Activated CD4-positive, alpha-beta memory T cell treated with anti-CD3 and anti-CD28 coated beads, Interleukin-2, amount 10 ng/mL, durations not matched to agents 7 days and 5 days (primary cell): Measurements from ENCODE around the gene SOX6. TPM values are rescaled to one million over a fixed set of nuclear protein-coding genes. Genes with fewer than 3 reads are reported as not detected.
"Not testable (repeated sequence)": the region's sequence is repeated elsewhere in the genome, so short reads cannot be mapped to it uniquely, and the experiment has no call there.

Experiments used
- CTCF ChIA-PET: fragments of 350-600 bp; sonication (Branson Sonifier 250); formaldehyde crosslinking; loops from one replicate; lab custom pipeline; 2021; ENCODE audit warnings: antibody characterized with exemption, inconsistent platforms; lab: Charles Lee
- POLR2A ChIA-PET: fragments of 350-600 bp; sonication (Branson Sonifier 250); formaldehyde crosslinking; loops from one replicate; lab custom pipeline; 2021; ENCODE audit warnings: antibody characterized with exemption; lab: Charles Lee
- DNase-seq: peaks from one replicate; pipeline ENCODE4 v3.0.0-alpha.2; 2020
- H3K27ac Mint-ChIP-seq: one replicate; pipeline ENCODE4 v1.8.0; 2021; ENCODE audit warnings: mild to moderate bottlenecking, mixed read lengths
- H3K27me3 Mint-ChIP-seq: one replicate; pipeline ENCODE4 v1.8.0; 2021; ENCODE audit warnings: mixed read lengths
- H3K36me3 Mint-ChIP-seq: one replicate; pipeline ENCODE4 v1.8.0; 2021; ENCODE audit warnings: low read depth, mixed read lengths
- H3K4me1 Mint-ChIP-seq: one replicate; pipeline ENCODE4 v1.8.0; 2021; ENCODE audit warnings: mixed read lengths
- H3K4me3 Mint-ChIP-seq: one replicate; pipeline ENCODE4 v1.8.0; 2021; ENCODE audit warnings: mild to moderate bottlenecking, mixed read lengths
- H3K9me3 Mint-ChIP-seq: one replicate; pipeline ENCODE4 v1.8.0; 2021; ENCODE audit warnings: mixed read lengths
- total RNA-seq, 2 experiments: library from RNA; stranded (reverse); gene quantifications; one replicate each; pipeline ENCODE4 v1.2.3, GENCODE V29; 2021

SOX6 gene
- total RNA-seq, 2 experiments from 2014 or later = not detected

DNA sequence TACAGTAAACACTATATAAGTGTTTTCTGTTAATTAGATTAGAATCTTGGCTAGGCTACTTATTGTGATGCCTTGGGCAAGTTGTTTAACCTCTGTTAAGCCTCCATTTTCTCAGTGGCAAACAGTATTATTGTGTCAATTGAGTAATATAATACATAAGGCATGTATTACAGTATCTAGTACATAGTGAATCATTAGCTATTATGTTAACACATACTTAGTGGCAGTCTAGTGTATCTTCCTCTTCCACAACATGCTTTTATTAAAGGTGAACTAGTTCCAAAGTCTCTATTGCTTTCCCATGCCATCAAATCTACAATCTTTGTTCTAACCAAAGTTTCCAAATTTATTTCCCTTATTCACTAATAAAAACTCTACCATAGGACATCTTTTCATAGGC, 200.9 kb downstream of the SOX6 start:
- no peaks in the 10 kb centered on the region for H3K9me3 Mint-ChIP-seq
- H3K4me1 Mint-ChIP-seq = no peaks in the 10 kb centered on the region
- H3K36me3 Mint-ChIP-seq = no peaks in the 10 kb centered on the region
- POLR2A ChIA-PET = no interaction called here
- H3K27me3 Mint-ChIP-seq = no peaks in the 10 kb centered on the region
- no peak overlapping the region for H3K4me3 Mint-ChIP-seq
- CTCF ChIA-PET = no interaction called here
- H3K27ac Mint-ChIP-seq = no peak overlapping the region
- no peak for DNase-seq

- Mint-ChIP-seq H3K9me3 (no peaks in the 10 kb centered on the region), H3K36me3 (no peaks in the 10 kb centered on the region), H3K27me3 (no peaks in the 10 kb centered on the region), H3K4me1 (no peaks in the 10 kb centered on the region), H3K27ac (no peak overlapping the region), H3K4me3 (no peak overlapping the region)
- DNase-seq = no peak
- POLR2A ChIA-PET = no interaction called here
- CTCF ChIA-PET = no interaction called here
Observed at GRCh38 chr11:16154715-16155396, 201.5 kb downstream of the SOX6 start.

- no peaks in the 10 kb centered on the region for H3K36me3 Mint-ChIP-seq
- no peaks in the 10 kb centered on the region for H3K9me3 Mint-ChIP-seq
- POLR2A ChIA-PET = no interaction called here
- no peak for DNase-seq
- no peak overlapping the region for H3K4me3 Mint-ChIP-seq
- H3K27ac Mint-ChIP-seq = no peak overlapping the region
- CTCF ChIA-PET = no interaction called here
- no peaks in the 10 kb centered on the region for H3K27me3 Mint-ChIP-seq
- H3K4me1 Mint-ChIP-seq = no peaks in the 10 kb centered on the region
Observed at GRCh38 chr11:16153951-16154350, 202.4 kb downstream of the SOX6 start.

DNA sequence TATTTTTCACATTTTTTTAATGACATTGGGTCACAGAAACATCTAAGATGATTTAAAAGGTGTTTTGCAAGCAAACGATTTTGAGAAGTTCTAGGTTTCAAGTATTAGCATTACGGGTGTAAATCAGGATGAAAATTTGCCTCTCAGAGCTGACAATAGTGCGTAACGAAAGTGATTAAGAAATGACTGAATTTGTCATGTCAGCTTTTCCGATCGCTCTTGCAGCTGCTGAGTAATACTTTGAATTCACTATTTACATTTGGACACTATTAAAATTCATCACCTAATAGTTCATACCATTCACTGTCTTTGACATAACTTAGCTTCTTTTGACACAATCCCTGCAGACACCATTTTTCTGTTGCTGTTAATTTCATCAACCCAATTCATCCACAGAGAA, 205.2 kb downstream of the SOX6 start:
- H3K27me3 Mint-ChIP-seq = no peaks in the 10 kb centered on the region
- no peaks in the 10 kb centered on the region for H3K9me3 Mint-ChIP-seq
- no peak overlapping the region for H3K4me3 Mint-ChIP-seq
- H3K27ac Mint-ChIP-seq = no peak overlapping the region
- no peak for DNase-seq
- ChIA-PET CTCF (no interaction called here), POLR2A (no interaction called here)
- no peaks in the 10 kb centered on the region for H3K4me1 Mint-ChIP-seq
- H3K36me3 Mint-ChIP-seq = no peaks in the 10 kb centered on the region

- Mint-ChIP-seq H3K4me1 (no peaks in the 10 kb centered on the region), H3K27me3 (no peaks in the 10 kb centered on the region), H3K36me3 (no peaks in the 10 kb centered on the region), H3K27ac (no peak overlapping the region), H3K9me3 (no peaks in the 10 kb centered on the region), H3K4me3 (no peak overlapping the region)
- ChIA-PET CTCF (no interaction called here), POLR2A (no interaction called here)
- DNase-seq = no peak
Observed at GRCh38 chr11:16149476-16149875, 206.9 kb downstream of the SOX6 start.

GRCh38 chr11:16148301-16148931, 207.9 kb downstream of the SOX6 start:
- Mint-ChIP-seq H3K4me3 (no peak overlapping the region), H3K9me3 (peaks cover 6% of the 10 kb centered on the region), H3K27ac (no peak overlapping the region), H3K36me3 (no peaks in the 10 kb centered on the region), H3K27me3 (no peaks in the 10 kb centered on the region), H3K4me1 (no peaks in the 10 kb centered on the region)
- DNase-seq = no peak
- CTCF ChIA-PET = no interaction called here
- POLR2A ChIA-PET = no interaction called here

- POLR2A ChIA-PET, DNase-seq, H3K27me3 Mint-ChIP-seq, CTCF ChIA-PET, H3K4me3 Mint-ChIP-seq, H3K36me3 Mint-ChIP-seq, H3K4me1 Mint-ChIP-seq, H3K9me3 Mint-ChIP-seq, H3K27ac Mint-ChIP-seq: not testable (repeated sequence)
Observed at GRCh38 chr11:16146980-16147379, 209.4 kb downstream of the SOX6 start.

GRCh38 chr11:16141614-16142013, 214.7 kb downstream of the SOX6 start:
- DNase-seq, H3K4me3 Mint-ChIP-seq, POLR2A ChIA-PET, H3K36me3 Mint-ChIP-seq, H3K4me1 Mint-ChIP-seq, H3K27ac Mint-ChIP-seq, H3K27me3 Mint-ChIP-seq, CTCF ChIA-PET: not testable (repeated sequence)
- peaks cover 17% of the 10 kb centered on the region for H3K9me3 Mint-ChIP-seq

DNA sequence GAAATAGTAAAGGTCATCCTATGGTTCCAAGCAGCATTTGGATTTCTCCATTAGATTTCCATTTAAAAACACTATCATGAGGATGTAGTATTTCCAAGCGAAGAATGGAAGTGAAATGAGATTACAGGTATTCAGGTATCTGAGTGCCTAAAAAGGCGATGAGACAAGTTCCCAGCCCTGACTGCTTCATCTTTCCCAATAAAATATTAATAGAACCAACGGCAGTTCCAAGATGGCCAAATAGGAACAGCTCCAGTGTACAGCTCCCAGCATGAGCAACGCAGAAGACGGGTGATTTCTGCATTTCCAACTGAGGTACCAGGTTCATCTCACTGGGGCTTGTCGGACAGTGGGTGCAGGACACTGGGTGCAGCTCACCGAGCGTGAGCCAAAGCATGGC, 215.2 kb downstream of the SOX6 start:
- POLR2A ChIA-PET, H3K4me1 Mint-ChIP-seq, CTCF ChIA-PET, DNase-seq, H3K4me3 Mint-ChIP-seq, H3K27me3 Mint-ChIP-seq, H3K27ac Mint-ChIP-seq, H3K36me3 Mint-ChIP-seq: not testable (repeated sequence)
- H3K9me3 Mint-ChIP-seq = peaks cover 17% of the 10 kb centered on the region

GRCh38 chr11:16136792-16137390, 219.5 kb downstream of the SOX6 start:
- Mint-ChIP-seq H3K9me3 (peaks cover 9% of the 10 kb centered on the region), H3K27ac (no peak overlapping the region), H3K36me3 (no peaks in the 10 kb centered on the region), H3K4me3 (no peak overlapping the region), H3K4me1 (no peaks in the 10 kb centered on the region), H3K27me3 (no peaks in the 10 kb centered on the region)
- CTCF ChIA-PET = interaction anchor here (0.6 kb wide), 1 partner anchor 97 kb away, joined by 3 read pairs; no protein-coding TSS in a partner anchor
- POLR2A ChIA-PET = no interaction called here
- DNase-seq = no peak

DNA sequence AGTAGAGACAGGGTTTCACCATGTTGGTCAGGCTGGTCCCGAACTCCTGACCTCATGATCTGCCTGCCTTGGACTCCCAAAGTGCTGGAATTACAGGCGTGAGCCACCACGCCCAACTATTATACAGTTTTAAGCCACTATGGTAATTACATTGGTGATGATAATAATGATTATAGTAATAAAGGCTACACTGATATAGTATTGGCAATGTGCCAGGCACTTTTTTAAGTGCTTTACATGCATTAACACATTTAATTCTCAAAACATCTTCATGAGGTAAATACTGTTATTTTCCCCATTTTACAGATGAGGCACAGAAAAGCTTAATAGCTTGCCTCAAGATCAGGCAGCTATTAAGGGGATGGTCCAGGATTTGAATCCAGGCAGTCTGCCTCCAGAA, 222.5 kb downstream of the SOX6 start:
- ChIA-PET CTCF (no interaction called here), POLR2A (no interaction called here)
- no peaks in the 10 kb centered on the region for H3K4me1 Mint-ChIP-seq
- H3K9me3 Mint-ChIP-seq = peaks cover 2% of the 10 kb centered on the region
- H3K36me3 Mint-ChIP-seq = no peaks in the 10 kb centered on the region
- no peak overlapping the region for H3K27ac Mint-ChIP-seq
- no peak overlapping the region for H3K4me3 Mint-ChIP-seq
- no peak for DNase-seq
- H3K27me3 Mint-ChIP-seq = no peaks in the 10 kb centered on the region

DNA sequence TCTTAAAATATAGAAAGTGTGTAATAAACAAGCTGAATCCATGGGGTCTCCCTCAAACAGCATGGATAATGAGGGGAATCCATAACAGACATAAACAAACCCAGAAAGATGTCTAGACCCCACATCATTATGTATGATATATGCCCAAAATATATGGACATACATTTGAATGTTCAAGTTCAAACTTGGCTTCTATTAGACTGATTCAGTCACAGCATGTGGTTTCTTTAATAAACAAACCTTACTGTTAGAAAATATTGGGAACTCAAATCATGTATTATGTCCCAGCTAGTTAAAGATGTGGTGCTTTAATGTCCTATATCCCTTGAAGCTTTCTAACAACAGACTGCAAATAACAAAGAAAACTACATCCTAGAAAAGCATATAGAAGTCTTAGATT, 228.6 kb downstream of the SOX6 start:
- Mint-ChIP-seq H3K9me3 (no peaks in the 10 kb centered on the region), H3K4me1 (no peaks in the 10 kb centered on the region), H3K4me3 (no peak overlapping the region), H3K27me3 (no peaks in the 10 kb centered on the region), H3K27ac (no peak overlapping the region), H3K36me3 (no peaks in the 10 kb centered on the region)
- ChIA-PET POLR2A (no interaction called here), CTCF (no interaction called here)
- DNase-seq = no peak

DNA sequence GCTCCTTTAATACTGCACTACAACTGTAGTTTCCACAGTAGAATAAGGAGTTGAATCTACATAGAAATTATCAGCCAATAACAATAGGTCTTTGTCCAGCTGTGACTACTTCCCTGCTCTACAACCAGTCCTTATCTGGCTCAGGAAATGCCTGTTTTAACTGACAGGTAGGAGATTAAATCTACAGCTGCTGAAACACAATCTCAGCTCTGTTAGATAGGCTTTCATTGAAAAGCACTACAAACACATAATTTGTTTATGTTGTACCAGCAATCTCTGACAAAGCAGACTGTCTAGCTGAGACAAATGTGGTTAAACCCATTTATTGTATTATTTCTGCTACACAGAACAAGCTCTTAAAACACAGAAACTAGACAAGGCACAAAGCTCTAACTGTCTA, 230.0 kb downstream of the SOX6 start:
- H3K9me3 Mint-ChIP-seq = no peaks in the 10 kb centered on the region
- H3K36me3 Mint-ChIP-seq = no peaks in the 10 kb centered on the region
- no peak overlapping the region for H3K27ac Mint-ChIP-seq
- no peaks in the 10 kb centered on the region for H3K4me1 Mint-ChIP-seq
- no peaks in the 10 kb centered on the region for H3K27me3 Mint-ChIP-seq
- ChIA-PET POLR2A (no interaction called here), CTCF (no interaction called here)
- no peak for DNase-seq
- H3K4me3 Mint-ChIP-seq = no peak overlapping the region

- Mint-ChIP-seq H3K4me3 (no peak overlapping the region), H3K4me1 (no peaks in the 10 kb centered on the region), H3K9me3 (no peaks in the 10 kb centered on the region), H3K27me3 (no peaks in the 10 kb centered on the region), H3K36me3 (no peaks in the 10 kb centered on the region), H3K27ac (no peak overlapping the region)
- POLR2A ChIA-PET = no interaction called here
- CTCF ChIA-PET = no interaction called here
- DNase-seq = no peak
Observed at GRCh38 chr11:16125796-16126195, 230.6 kb downstream of the SOX6 start.
